GM18951 (cell line): ENCODE results near the gene ZYX.

ENCODE experiments used
- POLR2A ChIP-seq: IDR thresholded peaks from 4 replicates; pipeline ENCODE4 v1.6.1; 2011; ENCODE audit warnings: mild to moderate bottlenecking; ENCODE audit not compliant: insufficient read length, insufficient read depth; ENCODE audit errors: extremely low read depth
- in situ Hi-C: fragments of 300-500 bp; cut with MboI; formaldehyde crosslinking; loops from one replicate; pipeline ENCODE4 v1.12.0; 2022; ENCODE audit warnings: low sequenced_read_pairs, mixed read lengths, inconsistent platforms; ENCODE audit not compliant: unreplicated experiment

Gene ZYX

DNA sequence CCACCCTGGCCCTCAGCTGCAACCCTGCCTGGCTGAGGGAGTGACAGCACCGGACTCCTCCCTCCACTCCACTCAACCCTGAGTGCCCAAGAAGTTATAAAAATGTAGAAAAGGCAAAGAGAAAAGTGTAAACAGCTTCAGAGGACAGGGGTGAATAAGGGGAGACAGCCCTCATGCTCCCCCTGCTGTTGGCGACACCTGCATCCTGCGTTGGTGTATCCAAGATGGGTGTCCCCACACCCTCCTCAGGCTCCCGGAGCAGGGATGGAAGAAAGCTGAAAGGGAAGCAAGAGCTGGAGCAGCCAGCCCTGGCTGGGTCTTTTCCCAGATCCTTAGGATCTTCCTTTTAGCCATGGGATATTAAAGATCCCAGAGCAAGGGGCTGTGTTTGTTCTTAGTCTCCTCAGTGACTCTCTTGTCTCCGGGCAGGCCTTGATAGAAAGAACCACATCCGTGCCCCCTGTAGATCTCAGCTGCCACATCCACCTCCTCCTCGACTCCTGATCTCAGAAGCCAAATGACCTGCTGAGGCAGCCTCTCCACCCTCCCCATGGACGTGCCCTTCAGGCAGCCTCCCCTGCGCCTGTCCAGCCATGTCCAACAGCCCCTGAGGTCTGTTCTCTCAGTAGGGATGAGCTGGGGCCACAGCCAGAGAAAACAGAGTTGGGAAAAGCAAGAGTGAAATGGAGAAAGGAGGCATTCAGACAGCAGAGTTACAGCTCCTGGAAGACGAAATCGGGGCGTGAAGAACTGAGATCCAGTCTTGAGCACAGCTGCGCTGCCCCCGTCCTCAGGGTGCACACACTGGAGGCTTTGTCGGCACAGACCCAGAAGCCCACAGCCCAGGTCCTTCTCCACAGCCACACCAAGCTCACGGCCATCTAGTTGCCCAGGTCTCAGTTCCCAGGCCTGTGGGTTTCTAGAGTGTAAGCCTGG lies 25.4 kb upstream of the ZYX start:
- in situ Hi-C loops: no loop called here
- no peak for TF ChIP-seq POLR2A

DNA sequence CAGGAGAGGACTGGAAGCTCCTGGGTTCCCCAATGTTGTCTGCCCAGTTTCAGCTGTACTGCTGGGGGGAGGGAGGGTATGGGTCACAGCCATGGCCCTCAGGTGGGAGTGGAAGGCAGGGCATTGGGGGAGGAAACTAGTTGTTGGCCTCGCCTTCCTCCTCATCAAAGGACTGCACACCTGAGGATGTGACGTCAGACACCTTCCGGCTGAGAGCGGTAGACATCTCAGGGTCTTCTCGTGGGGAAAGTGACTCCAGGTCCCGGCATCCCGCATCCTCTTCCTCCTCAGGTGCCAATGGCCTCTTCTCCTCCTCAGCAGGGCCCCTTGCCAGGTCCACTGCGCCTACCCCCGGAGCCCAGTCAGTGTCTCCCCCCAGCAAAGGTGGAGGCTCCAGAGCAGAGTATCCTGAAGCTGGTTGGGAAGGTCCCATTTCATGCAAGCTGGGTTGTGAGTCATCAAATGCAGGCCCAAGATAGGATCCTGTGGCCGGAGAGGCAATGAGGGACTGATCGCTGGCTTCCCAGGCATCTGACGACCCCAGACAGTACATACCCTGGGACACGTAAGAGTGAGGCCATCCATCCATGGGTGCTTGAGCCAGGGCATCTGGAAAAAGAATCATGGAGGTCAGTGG lies 24.6 kb upstream of the ZYX start:
- no peak for TF ChIP-seq POLR2A
- in situ Hi-C loops: no loop called here

DNA sequence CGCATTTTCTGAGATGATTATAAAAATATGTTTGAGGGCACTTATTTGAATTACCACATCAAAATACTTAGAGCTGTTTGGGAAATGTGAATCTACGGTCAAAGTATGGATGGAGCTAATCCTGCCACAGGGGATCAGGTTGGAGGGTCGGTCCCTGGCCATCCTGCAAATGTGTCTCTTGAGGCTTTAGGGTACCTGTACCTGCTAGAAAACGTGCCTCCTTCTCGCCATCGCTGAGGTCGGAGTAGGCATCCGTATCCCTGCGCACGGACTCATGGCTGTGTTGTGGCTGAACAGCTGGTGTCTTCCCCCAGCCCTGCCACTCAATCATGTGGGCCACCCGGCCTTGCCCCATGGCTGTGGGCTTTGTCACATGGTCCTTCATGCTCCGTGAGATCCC lies 22.5 kb upstream of the ZYX start:
- no peak for TF ChIP-seq POLR2A
- in situ Hi-C loops: no loop called here

DNA sequence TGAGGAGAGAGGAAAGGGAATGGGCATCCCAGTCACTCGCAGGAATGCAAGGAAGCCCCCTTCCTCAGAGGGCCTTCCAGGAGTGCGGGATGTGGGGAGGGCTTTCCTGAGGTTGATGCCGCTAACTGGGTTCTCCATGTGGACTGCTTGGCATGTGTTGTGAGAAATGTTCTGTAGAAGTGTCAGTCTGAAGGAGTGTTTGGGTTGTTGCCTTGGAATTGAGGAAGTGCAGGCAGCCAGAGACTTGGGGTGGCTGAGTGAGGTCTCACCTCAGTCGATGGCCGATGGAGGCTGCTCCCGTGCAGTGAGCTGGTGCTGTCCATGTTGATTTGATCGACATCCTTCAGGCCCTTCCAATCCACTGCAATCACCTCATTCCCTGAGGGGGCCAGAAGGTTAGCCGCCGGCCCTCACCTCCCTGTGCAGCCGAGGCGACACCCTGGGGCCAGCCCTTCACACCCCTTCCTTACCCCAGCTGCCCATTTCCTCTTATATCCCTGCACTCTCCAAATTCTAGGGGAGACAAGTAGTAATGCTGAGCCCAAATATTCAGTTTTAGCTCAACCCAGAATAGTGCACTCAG lies 21.3 kb upstream of the ZYX start:
- TF ChIP-seq POLR2A: no peak
- in situ Hi-C loops: no loop called here

DNA sequence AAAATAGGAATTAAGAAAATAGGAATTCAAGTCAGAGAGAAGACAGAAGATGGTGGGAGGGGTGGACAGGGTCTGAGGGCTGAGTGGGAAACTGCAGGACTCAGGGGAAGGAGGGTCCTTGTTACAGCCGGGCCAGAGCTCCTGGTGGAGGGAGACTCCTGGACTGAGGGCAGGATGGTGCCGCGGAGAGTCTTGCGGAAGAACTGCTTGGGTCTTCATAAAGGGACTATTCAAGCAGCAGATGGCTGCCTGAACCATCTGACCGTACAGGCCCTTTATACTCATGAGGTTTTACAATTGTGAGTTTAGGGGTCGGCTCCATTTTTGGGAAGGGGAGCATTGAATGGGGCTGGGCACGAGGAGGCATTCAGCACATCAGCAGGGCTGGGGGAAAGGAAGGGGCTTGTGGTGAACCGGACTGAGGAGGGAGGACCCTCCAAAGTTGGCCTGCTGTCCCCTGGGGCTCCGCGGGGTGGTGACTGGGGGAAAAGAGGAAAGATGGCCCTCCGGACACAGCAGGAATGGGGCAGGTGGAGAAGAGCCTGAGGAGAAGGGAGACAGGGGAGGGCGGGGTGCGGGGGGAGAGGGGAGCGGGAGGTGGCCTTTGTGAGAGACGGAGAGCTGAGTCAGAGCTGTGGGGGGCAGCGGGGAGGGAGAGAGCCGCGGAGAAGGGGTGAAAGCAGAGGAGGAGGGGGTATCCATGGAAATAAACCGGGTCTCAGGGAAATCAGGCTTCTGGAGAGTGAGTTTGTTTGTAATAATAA lies 20.2 kb upstream of the ZYX start:
- TF ChIP-seq POLR2A: no peak
- in situ Hi-C loops: no loop called here

DNA sequence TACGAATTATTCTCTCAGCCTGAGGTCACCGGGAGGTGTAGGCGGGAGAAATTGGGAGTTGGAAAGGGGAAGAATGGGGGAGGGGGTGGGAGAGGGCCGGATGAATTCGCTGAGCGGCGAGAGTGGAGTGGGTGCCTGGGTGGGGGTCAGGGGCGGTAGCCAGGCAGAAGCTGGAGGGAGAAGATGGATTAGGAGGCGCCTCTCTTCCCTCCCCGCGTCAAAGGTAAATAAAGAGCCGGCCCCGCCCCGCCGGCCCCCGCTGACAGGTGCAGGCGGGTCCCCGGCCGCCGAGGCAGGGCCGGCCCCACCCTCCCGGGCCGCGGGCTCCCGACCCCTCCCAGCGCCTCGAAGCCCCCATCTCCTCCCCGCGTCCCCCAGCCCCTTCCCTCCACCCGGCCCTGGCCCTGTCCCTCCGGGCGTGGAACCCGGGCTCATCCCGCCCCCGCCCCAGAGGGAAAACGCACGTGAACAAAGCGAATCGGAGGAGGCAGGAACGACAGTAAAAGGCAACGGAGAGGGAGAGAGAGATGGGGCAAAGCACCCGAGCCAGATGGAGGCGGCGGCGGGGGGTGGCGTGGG lies 19.5 kb upstream of the ZYX start:
- TF ChIP-seq POLR2A: no peak
- in situ Hi-C loops: no loop called here

- in situ Hi-C loops: no loop called here
- no peak for TF ChIP-seq POLR2A
Observed at GRCh38 chr7:143362131-143363015, 18.8 kb upstream of the ZYX start, which contains the start of gene FAM131B. TSS of gene FAM131B (minus strand) at chr7:143362713. CDS start at chr7:143362603, 110 bp downstream.

- in situ Hi-C loops: no loop called here
- TF ChIP-seq POLR2A: no peak
Observed at GRCh38 chr7:143363016-143363937, 17.9 kb upstream of the ZYX start.

GRCh38 chr7:143367972-143368371 lies 13.2 kb upstream of the ZYX start:
- in situ Hi-C loops: no loop called here
- TF ChIP-seq POLR2A: no peak

GRCh38 chr7:143368387-143368786 lies 12.8 kb upstream of the ZYX start:
- in situ Hi-C loops: no loop called here
- no peak for TF ChIP-seq POLR2A
